Testis (tissue), 3 donors: ENCODE data around the gene RACK1. TPM values are rescaled to one million over a fixed set of nuclear protein-coding genes. Genes with fewer than 3 reads are reported as not detected.

ENCODE experiments used
- DNase-seq: peaks from one replicate; pipeline ENCODE4 v3.0.0-alpha.2; 2019
- H3K27ac ChIP-seq, 2 donors: fragments of 200-600 bp; sonication (generic); one replicate each; pipeline ENCODE4 v1.5.1; 2019
- H3K27me3 ChIP-seq: fragments of 200-600 bp; sonication (generic); one replicate; pipeline ENCODE4 v1.5.1; 2019
- H3K36me3 ChIP-seq: fragments of 200-600 bp; sonication (generic); one replicate; pipeline ENCODE4 v1.5.1; 2017; ENCODE audit warnings: low read depth; ENCODE audit errors: missing control alignments
- H3K4me1 ChIP-seq: fragments of 200-600 bp; sonication (generic); one replicate; pipeline ENCODE4 v1.5.1; 2019
- H3K4me3 ChIP-seq, 2 donors: fragments of 200-600 bp; sonication (generic); one replicate each; pipeline ENCODE4 v1.5.1; 2017 to 2019
- H3K9me3 ChIP-seq: fragments of 200-600 bp; sonication (generic); one replicate; pipeline ENCODE4 v1.5.1; 2017
- POLR2A ChIP-seq: fragments of 450-650 bp; IDR thresholded peaks from one replicate; pipeline ENCODE4 v1.6.1; 2017; ENCODE audit warnings: antibody characterized with exemption, mild to moderate bottlenecking, moderate library complexity
- WGBS, 2 donors: methylation state at CpG; one replicate each; pipeline ENCODE4 v1.1.5; 2018; 5-methylcytosine and 5-hydroxymethylcytosine counted together
- intact Hi-C: fragments of 100-400 bp; cut with DNase I; formaldehyde crosslinking; loops from one replicate; pipeline ENCODE4 v1.15.1; 2023; ENCODE audit warnings: low total_unique reads
- polyA plus RNA-seq: library from polyadenylated mRNA; stranded (reverse); fragments of 350-450 nt; fragmentation: Illumina TruSeq; extraction: RNeasy Lipid Tissue Mini Kit (QIAGEN cat#74804); gene quantifications from one replicate; pipeline ENCODE4 v1.2.3, GENCODE V29; 2014; ENCODE audit warnings: low read depth, low replicate concordance; ENCODE audit not compliant: insufficient read depth
- total RNA-seq, 2 donors: library from RNA; depleted of rRNA; stranded (reverse); fragments of >200 nt; gene quantifications; one replicate each; pipeline ENCODE4 v1.2.3, GENCODE V29; 2016
- TF ChIP-seq, protein P1 (sequence below), 3 experiments: fragments of 450-650 bp in 2 of 3; fragments of 200-600 bp in 1 of 3; sonication (generic) in 1 of 3; IDR thresholded peaks; one replicate each; pipeline ENCODE4 v1.5.1; 2016 to 2019; ENCODE audit warnings: antibody characterized with exemption in 3 of 3, mild to moderate bottlenecking in 2 of 3, moderate library complexity in 1 of 3

RACK1 gene
- total and polyA plus RNA-seq, 3 donors from 2014 or later: 777 to 1,606 (median 1,149) TPM

GRCh38 chr5:181246276-181247049 is 2.8 kb upstream of the RACK1 start:
- DNase-seq: peak; percentile 91
- H3K9me3 ChIP-seq: no peaks in the 10 kb centered on the region
- peaks cover 53% of the 10 kb centered on the region for H3K4me1 ChIP-seq
- no peaks in the 10 kb centered on the region for H3K36me3 ChIP-seq
- H3K27ac ChIP-seq: peak overlapping the region; percentile 94 to 96
- no peaks in the 10 kb centered on the region for H3K27me3 ChIP-seq
- intact Hi-C loops: no loop called here
- H3K4me3 ChIP-seq: peak overlapping the region; percentile 66 to 80
- WGBS, 2 donors: 0 to 1% methylated on average over 42 to 55 of the region's 55 CpGs
- peak; percentile 5 for TF ChIP-seq POLR2A
- TF ChIP-seq, protein P1, sequence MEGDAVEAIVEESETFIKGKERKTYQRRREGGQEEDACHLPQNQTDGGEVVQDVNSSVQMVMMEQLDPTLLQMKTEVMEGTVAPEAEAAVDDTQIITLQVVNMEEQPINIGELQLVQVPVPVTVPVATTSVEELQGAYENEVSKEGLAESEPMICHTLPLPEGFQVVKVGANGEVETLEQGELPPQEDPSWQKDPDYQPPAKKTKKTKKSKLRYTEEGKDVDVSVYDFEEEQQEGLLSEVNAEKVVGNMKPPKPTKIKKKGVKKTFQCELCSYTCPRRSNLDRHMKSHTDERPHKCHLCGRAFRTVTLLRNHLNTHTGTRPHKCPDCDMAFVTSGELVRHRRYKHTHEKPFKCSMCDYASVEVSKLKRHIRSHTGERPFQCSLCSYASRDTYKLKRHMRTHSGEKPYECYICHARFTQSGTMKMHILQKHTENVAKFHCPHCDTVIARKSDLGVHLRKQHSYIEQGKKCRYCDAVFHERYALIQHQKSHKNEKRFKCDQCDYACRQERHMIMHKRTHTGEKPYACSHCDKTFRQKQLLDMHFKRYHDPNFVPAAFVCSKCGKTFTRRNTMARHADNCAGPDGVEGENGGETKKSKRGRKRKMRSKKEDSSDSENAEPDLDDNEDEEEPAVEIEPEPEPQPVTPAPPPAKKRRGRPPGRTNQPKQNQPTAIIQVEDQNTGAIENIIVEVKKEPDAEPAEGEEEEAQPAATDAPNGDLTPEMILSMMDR (IDR thresholded peaks at IDR 0.05): no peak

DNA sequence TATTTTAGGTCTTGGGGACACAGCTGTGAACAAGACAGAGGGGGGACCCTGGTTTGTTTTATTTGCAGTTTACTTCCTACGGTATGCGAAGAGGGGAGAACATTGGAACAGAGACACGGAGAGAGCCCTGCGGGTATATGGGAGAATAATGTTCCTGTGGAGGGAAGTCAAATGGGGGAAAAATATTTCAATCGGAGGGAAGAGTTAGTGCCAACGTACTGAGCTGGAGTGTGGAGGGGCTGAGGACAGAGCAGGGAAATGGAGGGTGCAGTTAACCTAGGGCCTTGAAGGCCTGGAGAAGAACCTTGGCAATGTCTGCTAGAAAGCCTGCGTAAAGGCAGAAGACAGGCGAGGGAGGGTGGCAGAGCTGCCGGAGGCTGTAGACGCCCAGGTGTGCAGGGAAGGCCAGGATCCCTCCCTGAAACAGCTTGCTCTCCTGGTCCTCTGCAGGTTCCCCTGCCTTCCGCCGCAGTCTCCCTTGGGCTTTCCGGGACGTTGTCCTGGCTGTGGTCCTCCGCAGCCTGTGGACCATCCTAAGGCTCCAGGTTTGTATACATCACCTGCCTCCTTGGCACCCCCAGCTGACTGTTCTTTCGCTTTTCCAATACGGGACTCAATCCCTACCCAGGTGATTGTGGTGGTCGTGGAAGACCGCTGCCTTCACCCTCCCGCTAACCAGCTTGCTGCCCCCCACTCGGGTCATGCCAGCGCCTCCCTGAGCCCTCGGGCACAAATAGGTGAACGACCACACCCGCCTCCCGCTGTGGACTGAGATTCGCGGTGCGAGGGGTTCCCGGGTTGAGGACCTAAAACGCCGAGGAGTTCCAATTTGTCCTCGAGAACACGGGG is 1.9 kb upstream of the RACK1 start:
- H3K4me1 ChIP-seq: peaks cover 51% of the 10 kb centered on the region
- TF ChIP-seq POLR2A: no peak
- TF ChIP-seq, protein P1 (IDR thresholded peaks at IDR 0.05): no peak
- no peak for DNase-seq

DNA sequence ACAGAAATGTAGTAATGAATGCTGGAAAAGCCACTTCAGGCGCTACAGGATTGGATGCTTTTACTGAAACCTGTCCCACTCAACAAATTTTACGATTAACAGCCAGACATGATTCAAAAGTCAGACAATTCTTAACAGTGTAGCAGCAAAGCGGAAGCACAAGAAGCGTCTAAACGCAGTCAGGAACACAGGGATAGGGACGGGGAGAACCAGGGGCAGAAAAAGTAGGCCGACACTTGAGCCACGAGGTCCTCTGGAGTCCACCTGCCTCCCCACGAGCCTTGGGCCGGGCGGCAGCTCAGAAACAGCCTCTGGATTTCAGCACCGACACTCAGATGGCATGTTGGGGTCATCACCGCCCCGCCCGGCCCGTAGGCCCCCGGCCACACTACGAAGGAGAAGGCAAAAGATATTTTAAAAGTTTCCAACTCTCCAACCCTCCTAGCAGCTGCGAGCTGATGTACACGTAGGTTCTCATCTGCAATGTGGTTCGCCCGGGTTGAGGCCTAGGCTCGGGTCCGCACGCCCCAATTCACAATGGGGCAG is 615 bp downstream of the RACK1 start:
- peak overlapping the region; percentile 73 to 82 for H3K4me3 ChIP-seq
- no peaks in the 10 kb centered on the region for H3K36me3 ChIP-seq
- 0 to 1% methylated on average over 25 of the region's 25 CpGs for WGBS, 2 donors
- no peaks in the 10 kb centered on the region for H3K27me3 ChIP-seq
- intact Hi-C loops: no loop called here
- no peak for DNase-seq
- H3K9me3 ChIP-seq: no peaks in the 10 kb centered on the region
- H3K27ac ChIP-seq: peak overlapping the region; percentile 94 to 96
- TF ChIP-seq, protein P1 (IDR thresholded peaks at IDR 0.05): no peak
- TF ChIP-seq POLR2A: no peak
- peaks cover 36% of the 10 kb centered on the region for H3K4me1 ChIP-seq

More for the DNA sequence above, 1.9 kb upstream of the RACK1 start:
- Histone ChIP-seq H3K4me3 (peak overlapping the region; percentile 66 to 80), H3K36me3 (no peaks in the 10 kb centered on the region), H3K9me3 (no peaks in the 10 kb centered on the region), H3K27me3 (no peaks in the 10 kb centered on the region), H3K27ac (peak overlapping the region; percentile 94 to 96)
- intact Hi-C loops: no loop called here
- 15 to 22% methylated on average over 29 to 34 of the region's 34 CpGs for WGBS, 2 donors

GRCh38 chr5:181242031-181242451 is 1.7 kb downstream of the RACK1 start:
- H3K4me1 ChIP-seq: peaks cover 30% of the 10 kb centered on the region
- intact Hi-C loops: no loop called here
- peak overlapping the region in 1 of 2 donors; percentile 82 for H3K4me3 ChIP-seq
- H3K27ac ChIP-seq: peak overlapping the region; percentile 94 to 96
- 18 to 25% methylated on average over 5 to 6 of the region's 6 CpGs for WGBS, 2 donors
- TF ChIP-seq, protein P1 (IDR thresholded peaks at IDR 0.05): no peak
- no peak for TF ChIP-seq POLR2A
- no peaks in the 10 kb centered on the region for H3K27me3 ChIP-seq
- no peaks in the 10 kb centered on the region for H3K9me3 ChIP-seq
- no peaks in the 10 kb centered on the region for H3K36me3 ChIP-seq
- no peak for DNase-seq
